Mammary epithelial cell (primary cell): ENCODE results near the gene FCRL1.

Experiments
- CTCF ChIP-seq, 2 donors: IDR thresholded peaks in 1 of 2; conservative IDR thresholded peaks in 1 of 2; 2 replicates each; pipeline ENCODE4 v1.5.1; 2011 to 2012; ENCODE audit warnings: inconsistent platforms in 2 of 2, low read length in 2 of 2, mild to moderate bottlenecking in 2 of 2, control low read depth in 1 of 2, low read depth in 1 of 2; ENCODE audit not compliant: insufficient read depth in 1 of 2; ENCODE audit errors: extremely low read depth in 1 of 2
- EZH2 ChIP-seq: IDR thresholded peaks from 2 replicates; pipeline ENCODE4 v1.6.1; 2012; ENCODE audit warnings: low read length, inconsistent platforms, borderline replicate concordance

GRCh38 chr1:157862114-157863070, 42.5 kb upstream of the FCRL1 start:
- TF ChIP-seq CTCF (conservative IDR thresholded peaks at IDR 0.05 in 1 of 2, IDR thresholded peaks at IDR 0.05 in 1 of 2; ENCODE audit: extremely low read depth in 1 of 2, insufficient read depth in 1 of 2, low read depth in 1 of 2, low read length in 2 of 2) (no peak), EZH2 (no peak)
